Ishikawa (cell line): ENCODE results near the gene BTBD1.

ENCODE experiments used
- CEBPB ChIP-seq: IDR thresholded peaks from 2 replicates; pipeline ENCODE4 v1.6.1; 2012
- EP300 ChIP-seq: IDR thresholded peaks from 2 replicates; pipeline ENCODE4 v1.6.1; 2012; ENCODE audit warnings: borderline replicate concordance
- NFIC ChIP-seq: IDR thresholded peaks from 2 replicates; pipeline ENCODE4 v1.6.1; 2012
- RAD21 ChIP-seq: IDR thresholded peaks from 2 replicates; pipeline ENCODE4 v1.6.1; 2012; ENCODE audit warnings: low read depth
- TAF1 ChIP-seq: IDR thresholded peaks from 2 replicates; pipeline ENCODE4 v1.6.1; 2012; ENCODE audit warnings: low read depth, mild to moderate bottlenecking
- TEAD4 ChIP-seq: IDR thresholded peaks from 2 replicates; pipeline ENCODE4 v1.6.1; 2012
- USF1 ChIP-seq: IDR thresholded peaks from 2 replicates; pipeline ENCODE4 v1.6.1; 2012
- YY1 ChIP-seq: IDR thresholded peaks from 2 replicates; pipeline ENCODE4 v1.6.1; 2012; ENCODE audit warnings: low read depth
- ZBTB7A ChIP-seq: IDR thresholded peaks from 2 replicates; pipeline ENCODE4 v1.6.1; 2012; ENCODE audit warnings: low read depth
- TF ChIP-seq, protein P1 (sequence below): IDR thresholded peaks from 2 replicates; pipeline ENCODE4 v1.6.1; 2012; ENCODE audit warnings: low read depth, mild to moderate bottlenecking
- TF ChIP-seq, protein P2 (sequence below): IDR thresholded peaks from 2 replicates; pipeline ENCODE4 v1.6.1; 2012

- TF ChIP-seq, protein P1, sequence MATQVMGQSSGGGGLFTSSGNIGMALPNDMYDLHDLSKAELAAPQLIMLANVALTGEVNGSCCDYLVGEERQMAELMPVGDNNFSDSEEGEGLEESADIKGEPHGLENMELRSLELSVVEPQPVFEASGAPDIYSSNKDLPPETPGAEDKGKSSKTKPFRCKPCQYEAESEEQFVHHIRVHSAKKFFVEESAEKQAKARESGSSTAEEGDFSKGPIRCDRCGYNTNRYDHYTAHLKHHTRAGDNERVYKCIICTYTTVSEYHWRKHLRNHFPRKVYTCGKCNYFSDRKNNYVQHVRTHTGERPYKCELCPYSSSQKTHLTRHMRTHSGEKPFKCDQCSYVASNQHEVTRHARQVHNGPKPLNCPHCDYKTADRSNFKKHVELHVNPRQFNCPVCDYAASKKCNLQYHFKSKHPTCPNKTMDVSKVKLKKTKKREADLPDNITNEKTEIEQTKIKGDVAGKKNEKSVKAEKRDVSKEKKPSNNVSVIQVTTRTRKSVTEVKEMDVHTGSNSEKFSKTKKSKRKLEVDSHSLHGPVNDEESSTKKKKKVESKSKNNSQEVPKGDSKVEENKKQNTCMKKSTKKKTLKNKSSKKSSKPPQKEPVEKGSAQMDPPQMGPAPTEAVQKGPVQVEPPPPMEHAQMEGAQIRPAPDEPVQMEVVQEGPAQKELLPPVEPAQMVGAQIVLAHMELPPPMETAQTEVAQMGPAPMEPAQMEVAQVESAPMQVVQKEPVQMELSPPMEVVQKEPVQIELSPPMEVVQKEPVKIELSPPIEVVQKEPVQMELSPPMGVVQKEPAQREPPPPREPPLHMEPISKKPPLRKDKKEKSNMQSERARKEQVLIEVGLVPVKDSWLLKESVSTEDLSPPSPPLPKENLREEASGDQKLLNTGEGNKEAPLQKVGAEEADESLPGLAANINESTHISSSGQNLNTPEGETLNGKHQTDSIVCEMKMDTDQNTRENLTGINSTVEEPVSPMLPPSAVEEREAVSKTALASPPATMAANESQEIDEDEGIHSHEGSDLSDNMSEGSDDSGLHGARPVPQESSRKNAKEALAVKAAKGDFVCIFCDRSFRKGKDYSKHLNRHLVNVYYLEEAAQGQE: no peak
- TF ChIP-seq, protein P2, sequence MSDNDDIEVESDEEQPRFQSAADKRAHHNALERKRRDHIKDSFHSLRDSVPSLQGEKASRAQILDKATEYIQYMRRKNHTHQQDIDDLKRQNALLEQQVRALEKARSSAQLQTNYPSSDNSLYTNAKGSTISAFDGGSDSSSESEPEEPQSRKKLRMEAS: no peak
- TF ChIP-seq RAD21 (no peak), EP300 (no peak), TAF1 (no peak), CEBPB (no peak), TEAD4 (no peak), NFIC (no peak), ZBTB7A (no peak), YY1 (no peak), USF1 (no peak)
Observed at GRCh38 chr15:82970696-82971095, 96.4 kb downstream of the BTBD1 start.
